HG03097 (cell line): ENCODE measurements around the gene EPHX1.

Source experiments
- ATAC-seq: cut with Tn5 transposase; IDR thresholded peaks from one replicate; pipeline ENCODE4 v1.9.1; 2021; ENCODE audit not compliant: unreplicated experiment, low FRiP score

The EPHX1 gene

GRCh38 chr1:225891229-225891972, 81.5 kb downstream of the EPHX1 start:
- no peak for ATAC-seq

DNA sequence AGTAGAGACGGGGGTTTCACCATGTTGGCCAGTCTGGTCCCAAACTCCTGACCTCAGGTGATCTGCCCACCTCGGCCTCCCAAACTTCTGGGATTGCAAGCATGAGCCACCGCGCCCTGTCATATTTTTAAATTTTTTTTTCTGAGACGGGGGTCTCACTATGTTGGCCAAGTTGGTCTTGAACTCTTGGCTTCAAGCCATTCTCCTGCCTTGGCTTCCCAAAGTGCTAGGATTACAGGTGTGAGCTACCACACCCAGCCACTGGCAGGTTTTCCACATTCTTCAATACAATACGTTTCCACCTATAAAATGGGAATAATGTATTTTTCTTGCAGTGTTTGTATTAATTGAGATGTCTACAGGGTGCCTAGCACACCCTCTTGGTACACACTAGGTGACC, 82.4 kb downstream of the EPHX1 start:
- ATAC-seq: no peak
